BLaER1 (cell line): Measurements from ENCODE around the gene DYNLL1.

Experiments
- H3K27ac ChIP-seq: shearing (Covaris generic); formaldehyde crosslinking; 2 replicates; pipeline ENCODE4 v1.8.1; 2022
- H3K27me3 ChIP-seq: shearing (Covaris generic); formaldehyde crosslinking; 2 replicates; pipeline ENCODE4 v1.8.1; 2022
- H3K36me3 ChIP-seq: shearing (Covaris generic); formaldehyde crosslinking; 2 replicates; pipeline ENCODE4 v1.8.1; 2022
- H3K4me1 ChIP-seq: shearing (Covaris generic); formaldehyde crosslinking; 2 replicates; pipeline ENCODE4 v1.8.1; 2022
- H3K4me2 ChIP-seq: shearing (Covaris generic); formaldehyde crosslinking; 2 replicates; pipeline ENCODE4 v1.8.1; 2022
- H3K4me3 ChIP-seq: shearing (Covaris generic); formaldehyde crosslinking; 2 replicates; pipeline ENCODE4 v1.8.1; 2022
- H3K9ac ChIP-seq: shearing (Covaris generic); formaldehyde crosslinking; 2 replicates; pipeline ENCODE4 v1.8.1; 2022
- H3K9me3 ChIP-seq: shearing (Covaris generic); formaldehyde crosslinking; 2 replicates; pipeline ENCODE4 v1.8.1; 2022
- H4K20me1 ChIP-seq: shearing (Covaris generic); formaldehyde crosslinking; 2 replicates; pipeline ENCODE4 v1.8.1; 2022
- Cebpa-rat ChIP-seq: shearing (Covaris generic); IDR thresholded peaks from 2 replicates; pipeline ENCODE4 v1.8.1; 2022

Gene DYNLL1

GRCh38 chr12:120546050-120546386 lies 50.1 kb downstream of the DYNLL1 start:
- no peak for TF ChIP-seq Cebpa-rat
- Histone ChIP-seq H3K36me3 (peaks cover 97% of the 10 kb centered on the region), H4K20me1 (peaks cover 100% of the 10 kb centered on the region)

More at GRCh38 chr12:120546050-120546386, 50.1 kb downstream of the DYNLL1 start:
- Histone ChIP-seq H3K9me3 (no peaks in the 10 kb centered on the region), H3K4me2 (no peak overlapping the region), H3K27ac (no peak overlapping the region), H3K27me3 (no peaks in the 10 kb centered on the region), H3K9ac (no peak overlapping the region), H3K4me1 (no peaks in the 10 kb centered on the region), H3K4me3 (no peak overlapping the region)
